SK-N-SH treated with all-trans-retinoic acid at 6 μM for 48 hours (cell line): ENCODE results near the gene PDE3A.

Source experiments
- ATAC-seq: fragments of 200-7000 bp; cut with Tn5 transposase; 3 replicates; pipeline ENCODE4 v1.9.1; 2020; ENCODE audit warnings: mild to moderate bottlenecking, moderate library complexity
- BACH2 ChIP-seq: fragments of 250-450 bp; sonication (Bioruptor Pico); IDR thresholded peaks from 2 replicates; pipeline ENCODE4 v1.9.0; 2021; ENCODE audit warnings: mild to moderate bottlenecking, borderline replicate concordance
- CSDC2 ChIP-seq: fragments of 250-450 bp; sonication (Bioruptor Pico); IDR thresholded peaks from 2 replicates; pipeline ENCODE4 v1.5.0; 2020; ENCODE audit warnings: mild to moderate bottlenecking, moderate library complexity
- ESRRG ChIP-seq: fragments of 250-450 bp; sonication (Bioruptor Pico); IDR thresholded peaks from 2 replicates; pipeline ENCODE4 v1.6.1; 2021; ENCODE audit warnings: mild to moderate bottlenecking
- GLIS3 ChIP-seq: fragments of 250-450 bp; sonication (Bioruptor Pico); IDR thresholded peaks from 2 replicates; pipeline ENCODE4 v1.5.0; 2020; ENCODE audit warnings: mild to moderate bottlenecking, moderate library complexity
- ISL1 ChIP-seq: fragments of 250-450 bp; sonication (Bioruptor Pico); IDR thresholded peaks from 2 replicates; pipeline ENCODE4 v2.1.2; 2022; ENCODE audit warnings: mild to moderate bottlenecking, moderate library complexity
- OSR1 ChIP-seq: fragments of 250-450 bp; sonication (Bioruptor Pico); IDR thresholded peaks from 2 replicates; pipeline ENCODE4 v1.8.0; 2022; ENCODE audit warnings: moderate library complexity, mild to moderate bottlenecking, inconsistent platforms
- PATZ1 ChIP-seq: fragments of 250-450 bp; sonication (Bioruptor Pico); IDR thresholded peaks from 2 replicates; pipeline ENCODE4 v1.8.0; 2020; ENCODE audit warnings: mild to moderate bottlenecking, moderate library complexity, borderline replicate concordance
- PPARA ChIP-seq: fragments of 250-450 bp; sonication (Bioruptor Pico); IDR thresholded peaks from 2 replicates; pipeline ENCODE4 v1.5.0; 2020; ENCODE audit warnings: mild to moderate bottlenecking, borderline replicate concordance
- RARB ChIP-seq: fragments of 250-450 bp; sonication (Bioruptor Pico); IDR thresholded peaks from 2 replicates; pipeline ENCODE4 v1.8.0; 2021; ENCODE audit warnings: mild to moderate bottlenecking, moderate library complexity
- SNAI2 ChIP-seq: fragments of 250-450 bp; sonication (Bioruptor Pico); IDR thresholded peaks from 2 replicates; pipeline ENCODE4 v1.5.0; 2020; ENCODE audit warnings: mild to moderate bottlenecking, moderate library complexity
- TCF4 ChIP-seq: fragments of 250-450 bp; sonication (Bioruptor Pico); IDR thresholded peaks from 2 replicates; pipeline ENCODE4 v1.8.0; 2021; ENCODE audit warnings: mild to moderate bottlenecking, moderate library complexity, borderline replicate concordance
- TOX ChIP-seq: fragments of 250-450 bp; sonication (Bioruptor Pico); IDR thresholded peaks from 2 replicates; pipeline ENCODE4 v1.8.0; 2021; ENCODE audit warnings: mild to moderate bottlenecking, moderate library complexity, borderline replicate concordance
- ZC3H10 ChIP-seq: fragments of 250-450 bp; sonication (Bioruptor Pico); IDR thresholded peaks from 2 replicates; pipeline ENCODE4 v1.5.1; 2021; ENCODE audit warnings: mild to moderate bottlenecking, moderate library complexity
- ZFP30 ChIP-seq: fragments of 450-650 bp; formaldehyde crosslinking; IDR thresholded peaks from 2 replicates; pipeline ENCODE4 v1.5.0; 2022; ENCODE audit warnings: mild to moderate bottlenecking, moderate library complexity
- ZNF565 ChIP-seq: fragments of 450-650 bp; formaldehyde crosslinking; conservative IDR thresholded peaks from 2 replicates; pipeline ENCODE4 v1.5.0; 2020; ENCODE audit warnings: low read depth, mild to moderate bottlenecking, moderate library complexity
- ZNF70 ChIP-seq: fragments of 450-650 bp; formaldehyde crosslinking; IDR thresholded peaks from 2 replicates; pipeline ENCODE4 v1.5.0; 2020; ENCODE audit warnings: mild to moderate bottlenecking, moderate library complexity
- TF ChIP-seq, protein P1 (sequence below): fragments of 250-450 bp; sonication (Bioruptor Pico); IDR thresholded peaks from 2 replicates; pipeline ENCODE4 v1.5.0; 2020; ENCODE audit warnings: mild to moderate bottlenecking, moderate library complexity
- TF ChIP-seq, protein P2 (sequence below): fragments of 250-450 bp; sonication (Bioruptor Pico); IDR thresholded peaks from 2 replicates; pipeline ENCODE4 v1.5.1; 2020; ENCODE audit warnings: low read depth, mild to moderate bottlenecking, moderate library complexity
- TF ChIP-seq, protein P3 (sequence below): fragments of 250-450 bp; sonication (Bioruptor Pico); IDR thresholded peaks from 2 replicates; pipeline ENCODE4 v1.8.0; 2021; ENCODE audit warnings: low read depth, mild to moderate bottlenecking, moderate library complexity, borderline replicate concordance
- TF ChIP-seq, protein P4 (sequence below): fragments of 250-450 bp; sonication (Bioruptor Pico); IDR thresholded peaks from 2 replicates; pipeline ENCODE4 v1.5.1; 2021; ENCODE audit warnings: mild to moderate bottlenecking, moderate library complexity

The PDE3A gene

DNA sequence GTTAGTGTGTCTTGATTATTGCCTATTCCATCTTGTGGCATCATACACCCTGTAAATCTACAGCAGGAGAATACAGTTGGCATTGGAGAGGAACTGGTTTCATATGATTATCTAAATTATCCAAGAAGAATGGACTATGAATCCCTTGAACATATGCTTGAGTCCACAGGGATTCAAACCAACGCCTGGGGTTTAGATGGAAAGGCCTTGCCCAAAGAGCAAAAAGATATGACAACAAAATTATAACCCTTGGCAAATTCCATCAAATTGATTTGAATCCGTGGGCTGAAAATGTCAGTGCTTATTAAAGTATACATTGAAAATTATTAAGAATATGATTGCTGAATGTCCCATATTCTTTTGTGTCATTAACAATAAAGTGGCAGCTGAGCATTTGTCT is 108.2 kb downstream of the PDE3A start:
- TF ChIP-seq GLIS3 (CRISPR knock-in tag) (no peak), OSR1 (CRISPR knock-in tag) (no peak), ZNF565 (CRISPR knock-in tag) (no peak), ESRRG (no peak), TOX (CRISPR knock-in tag) (no peak), PATZ1 (CRISPR knock-in tag) (no peak), ZC3H10 (no peak), ZFP30 (CRISPR knock-in tag) (no peak), TCF4 (no peak), BACH2 (no peak), ISL1 (CRISPR knock-in tag) (no peak), ZNF70 (CRISPR knock-in tag) (no peak), RARB (CRISPR knock-in tag) (no peak)
- TF ChIP-seq, protein P1, sequence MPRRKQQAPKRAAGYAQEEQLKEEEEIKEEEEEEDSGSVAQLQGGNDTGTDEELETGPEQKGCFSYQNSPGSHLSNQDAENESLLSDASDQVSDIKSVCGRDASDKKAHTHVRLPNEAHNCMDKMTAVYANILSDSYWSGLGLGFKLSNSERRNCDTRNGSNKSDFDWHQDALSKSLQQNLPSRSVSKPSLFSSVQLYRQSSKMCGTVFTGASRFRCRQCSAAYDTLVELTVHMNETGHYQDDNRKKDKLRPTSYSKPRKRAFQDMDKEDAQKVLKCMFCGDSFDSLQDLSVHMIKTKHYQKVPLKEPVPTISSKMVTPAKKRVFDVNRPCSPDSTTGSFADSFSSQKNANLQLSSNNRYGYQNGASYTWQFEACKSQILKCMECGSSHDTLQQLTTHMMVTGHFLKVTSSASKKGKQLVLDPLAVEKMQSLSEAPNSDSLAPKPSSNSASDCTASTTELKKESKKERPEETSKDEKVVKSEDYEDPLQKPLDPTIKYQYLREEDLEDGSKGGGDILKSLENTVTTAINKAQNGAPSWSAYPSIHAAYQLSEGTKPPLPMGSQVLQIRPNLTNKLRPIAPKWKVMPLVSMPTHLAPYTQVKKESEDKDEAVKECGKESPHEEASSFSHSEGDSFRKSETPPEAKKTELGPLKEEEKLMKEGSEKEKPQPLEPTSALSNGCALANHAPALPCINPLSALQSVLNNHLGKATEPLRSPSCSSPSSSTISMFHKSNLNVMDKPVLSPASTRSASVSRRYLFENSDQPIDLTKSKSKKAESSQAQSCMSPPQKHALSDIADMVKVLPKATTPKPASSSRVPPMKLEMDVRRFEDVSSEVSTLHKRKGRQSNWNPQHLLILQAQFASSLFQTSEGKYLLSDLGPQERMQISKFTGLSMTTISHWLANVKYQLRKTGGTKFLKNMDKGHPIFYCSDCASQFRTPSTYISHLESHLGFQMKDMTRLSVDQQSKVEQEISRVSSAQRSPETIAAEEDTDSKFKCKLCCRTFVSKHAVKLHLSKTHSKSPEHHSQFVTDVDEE: no peak
- TF ChIP-seq, protein P2, sequence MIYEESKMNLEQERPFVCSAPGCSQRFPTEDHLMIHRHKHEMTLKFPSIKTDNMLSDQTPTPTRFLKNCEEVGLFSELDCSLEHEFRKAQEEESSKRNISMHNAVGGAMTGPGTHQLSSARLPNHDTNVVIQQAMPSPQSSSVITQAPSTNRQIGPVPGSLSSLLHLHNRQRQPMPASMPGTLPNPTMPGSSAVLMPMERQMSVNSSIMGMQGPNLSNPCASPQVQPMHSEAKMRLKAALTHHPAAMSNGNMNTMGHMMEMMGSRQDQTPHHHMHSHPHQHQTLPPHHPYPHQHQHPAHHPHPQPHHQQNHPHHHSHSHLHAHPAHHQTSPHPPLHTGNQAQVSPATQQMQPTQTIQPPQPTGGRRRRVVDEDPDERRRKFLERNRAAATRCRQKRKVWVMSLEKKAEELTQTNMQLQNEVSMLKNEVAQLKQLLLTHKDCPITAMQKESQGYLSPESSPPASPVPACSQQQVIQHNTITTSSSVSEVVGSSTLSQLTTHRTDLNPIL (CRISPR knock-in tag): no peak
- TF ChIP-seq, protein P3, sequence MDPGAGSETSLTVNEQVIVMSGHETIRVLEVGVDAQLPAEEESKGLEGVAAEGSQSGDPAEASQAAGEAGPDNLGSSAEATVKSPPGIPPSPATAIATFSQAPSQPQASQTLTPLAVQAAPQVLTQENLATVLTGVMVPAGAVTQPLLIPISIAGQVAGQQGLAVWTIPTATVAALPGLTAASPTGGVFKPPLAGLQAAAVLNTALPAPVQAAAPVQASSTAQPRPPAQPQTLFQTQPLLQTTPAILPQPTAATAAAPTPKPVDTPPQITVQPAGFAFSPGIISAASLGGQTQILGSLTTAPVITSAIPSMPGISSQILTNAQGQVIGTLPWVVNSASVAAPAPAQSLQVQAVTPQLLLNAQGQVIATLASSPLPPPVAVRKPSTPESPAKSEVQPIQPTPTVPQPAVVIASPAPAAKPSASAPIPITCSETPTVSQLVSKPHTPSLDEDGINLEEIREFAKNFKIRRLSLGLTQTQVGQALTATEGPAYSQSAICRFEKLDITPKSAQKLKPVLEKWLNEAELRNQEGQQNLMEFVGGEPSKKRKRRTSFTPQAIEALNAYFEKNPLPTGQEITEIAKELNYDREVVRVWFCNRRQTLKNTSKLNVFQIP (CRISPR knock-in tag): no peak
- TF ChIP-seq, protein P4, sequence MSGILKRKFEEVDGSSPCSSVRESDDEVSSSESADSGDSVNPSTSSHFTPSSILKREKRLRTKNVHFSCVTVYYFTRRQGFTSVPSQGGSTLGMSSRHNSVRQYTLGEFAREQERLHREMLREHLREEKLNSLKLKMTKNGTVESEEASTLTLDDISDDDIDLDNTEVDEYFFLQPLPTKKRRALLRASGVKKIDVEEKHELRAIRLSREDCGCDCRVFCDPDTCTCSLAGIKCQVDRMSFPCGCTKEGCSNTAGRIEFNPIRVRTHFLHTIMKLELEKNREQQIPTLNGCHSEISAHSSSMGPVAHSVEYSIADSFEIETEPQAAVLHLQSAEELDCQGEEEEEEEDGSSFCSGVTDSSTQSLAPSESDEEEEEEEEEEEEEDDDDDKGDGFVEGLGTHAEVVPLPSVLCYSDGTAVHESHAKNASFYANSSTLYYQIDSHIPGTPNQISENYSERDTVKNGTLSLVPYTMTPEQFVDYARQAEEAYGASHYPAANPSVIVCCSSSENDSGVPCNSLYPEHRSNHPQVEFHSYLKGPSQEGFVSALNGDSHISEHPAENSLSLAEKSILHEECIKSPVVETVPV (CRISPR knock-in tag): no peak

GRCh38 chr12:20477255-20477654 is 108.9 kb downstream of the PDE3A start:
- no peak for ATAC-seq
- TF ChIP-seq, protein P3 (CRISPR knock-in tag): no peak
- TF ChIP-seq, protein P1: no peak
- TF ChIP-seq ZNF565 (CRISPR knock-in tag): no peak
- no peak for TF ChIP-seq SNAI2 (CRISPR knock-in tag)
- no peak for TF ChIP-seq PPARA (CRISPR knock-in tag)
- TF ChIP-seq CSDC2 (CRISPR knock-in tag): no peak
- TF ChIP-seq, protein P4 (CRISPR knock-in tag): no peak
- TF ChIP-seq BACH2: no peak
- no peak for TF ChIP-seq OSR1 (CRISPR knock-in tag)
- TF ChIP-seq, protein P2 (CRISPR knock-in tag): no peak
- TF ChIP-seq ZNF70 (CRISPR knock-in tag): no peak
- TF ChIP-seq ISL1 (CRISPR knock-in tag): no peak
- TF ChIP-seq ESRRG: no peak
- TF ChIP-seq ZC3H10: no peak
- no peak for TF ChIP-seq RARB (CRISPR knock-in tag)

More for the DNA sequence above, 108.2 kb downstream of the PDE3A start:
- ATAC-seq: no peak
